K562 (cell line): ENCODE data around the gene CEP72. TPM values are rescaled to one million over a fixed set of nuclear protein-coding genes. Genes with fewer than 3 reads are reported as not detected.

Experiments used
- ATAC-seq: fragments of 200-7000 bp; cut with Tn5 transposase; 3 replicates; pipeline ENCODE4 v1.9.1; 2020; ENCODE audit warnings: moderate library complexity
- BruUV-seq: library from RNA; stranded (reverse); fragments of 400-500 nt; replicated peaks from 2 replicates; lab custom pipeline; 2021; lab: Mats Ljungman, UMichigan
- CTCF ChIA-PET: fragments of 300-600 bp; formaldehyde crosslinking; extraction: SDS; loops from one replicate; lab custom pipeline; 2021; ENCODE audit warnings: low intra/inter-chr PET ratio; lab: Yijun Ruan, JAX
- POLR2A ChIA-PET: fragments of 300-600, 350-650 bp; sonication (Branson Sonifier 250); formaldehyde crosslinking; extraction: SDS; loops from one replicate; lab custom pipeline; 2021; ENCODE audit warnings: antibody characterized with exemption, inconsistent platforms; lab: Yijun Ruan, JAX
- DNase-seq, 4 experiments: peaks; one replicate each; pipeline versions ENCODE4 v3.0.0 to v3.0.0-alpha.2; 2011 to 2018; ENCODE audit warnings: low spot score in 3 of 4, mixed read lengths in 3 of 4; ENCODE audit errors: extremely low read depth in 1 of 4
- FAIRE-seq: peaks from 2 replicates; lab custom pipeline; 2011; peaks lifted over from hg19 to GRCh38; lab: Jason Lieb, UNC
- H2AFZ ChIP-seq: 2 replicates; pipeline ENCODE4 v1.6.0; 2011; ENCODE audit warnings: low read depth, low read length, control low read depth, inconsistent platforms
- H3K27ac ChIP-seq: fragments of 200-600 bp; 3 replicates; pipeline ENCODE4 v1.8.0; 2011; ENCODE audit warnings: low read depth, mild to moderate bottlenecking, control low read depth, inconsistent platforms, low read length, moderate library complexity, mixed read lengths; ENCODE audit errors: extremely low read depth
- H3K27me3 ChIP-seq, 2 experiments: fragments of 300-600 bp in 1 of 2; 2 replicates in 1 of 2; 3 replicates in 1 of 2; pipeline versions ENCODE4 v1.6.0 to v1.8.0; 2011; ENCODE audit warnings: inconsistent platforms in 2 of 2, low read length in 2 of 2, mild to moderate bottlenecking in 1 of 2, mixed read lengths in 1 of 2, moderate library complexity in 1 of 2; ENCODE audit not compliant: control insufficient read depth in 2 of 2, insufficient read depth in 2 of 2
- H3K36me3 ChIP-seq: fragments of 300-600 bp; 3 replicates; pipeline ENCODE4 v1.8.0; 2011; ENCODE audit warnings: mild to moderate bottlenecking, low read length, inconsistent platforms; ENCODE audit not compliant: control insufficient read depth, insufficient read depth
- H3K4me1 ChIP-seq, 2 experiments: fragments of 200-600 bp in 1 of 2; replicated peaks in 1 of 2; 2 replicates in 1 of 2; 3 replicates in 1 of 2; pipeline versions ENCODE4 v1.5.1 to v1.8.0; 2011; ENCODE audit warnings: inconsistent platforms in 2 of 2, low read length in 2 of 2, mild to moderate bottlenecking in 1 of 2, mixed read lengths in 1 of 2, moderate library complexity in 1 of 2; ENCODE audit not compliant: control insufficient read depth in 2 of 2, insufficient read depth in 2 of 2
- H3K4me2 ChIP-seq: 2 replicates; pipeline ENCODE4 v1.6.1; 2011; ENCODE audit warnings: low read length, control low read depth, inconsistent platforms, mixed read lengths; ENCODE audit not compliant: insufficient read depth
- H3K4me3 ChIP-seq: fragments of 200-600 bp; sonication (generic), shearing (Covaris generic); 2 replicates; pipeline ENCODE4 v1.5.1; 2016; ENCODE audit warnings: control low read depth, inconsistent platforms
- H3K79me2 ChIP-seq: fragments of 200-600 bp; 3 replicates; pipeline ENCODE4 v1.8.0; 2011; ENCODE audit warnings: low read length, inconsistent platforms; ENCODE audit not compliant: control insufficient read depth, insufficient read depth
- H3K9ac ChIP-seq, 2 experiments: 2 replicates each; pipeline versions ENCODE4 v1.6.0 to v1.6.1; 2011; ENCODE audit warnings: low read depth in 2 of 2, low read length in 2 of 2, control low read depth in 1 of 2, inconsistent platforms in 1 of 2, mild to moderate bottlenecking in 1 of 2, mixed read lengths in 1 of 2; ENCODE audit not compliant: insufficient read depth in 1 of 2
- H3K9me1 ChIP-seq: one replicate; pipeline ENCODE4 v1.6.0; 2011; ENCODE audit warnings: inconsistent platforms, mild to moderate bottlenecking, low read length, moderate library complexity; ENCODE audit not compliant: control insufficient read depth, insufficient read depth
- H3K9me3 ChIP-seq: replicated peaks from 2 replicates; pipeline ENCODE4 v1.5.1; 2011; ENCODE audit warnings: low read depth, low read length, inconsistent platforms; ENCODE audit not compliant: control insufficient read depth, insufficient read depth
- H4K20me1 ChIP-seq: replicated peaks from 2 replicates; pipeline ENCODE4 v1.6.1; 2011; ENCODE audit warnings: low read length, inconsistent platforms, mixed read lengths; ENCODE audit not compliant: control insufficient read depth, insufficient read depth
- HNRNPH1 ChIP-seq: fragments of 200-400 bp; formaldehyde crosslinking; optimal IDR thresholded peaks from 2 replicates; pipeline ENCODE3; 2017; ENCODE audit warnings: low read depth, mild to moderate bottlenecking, low read length, moderate library complexity
- RBM14 ChIP-seq: fragments of 200-400 bp; formaldehyde crosslinking; IDR thresholded peaks from 2 replicates; pipeline ENCODE4 v1.6.1; 2018; ENCODE audit warnings: low read depth, mild to moderate bottlenecking, low read length, moderate library complexity, borderline replicate concordance; ENCODE audit not compliant: insufficient read depth
- RHOXF2B ChIP-seq: fragments of 250-450 bp; sonication (Bioruptor Pico); conservative IDR thresholded peaks from 2 replicates; pipeline ENCODE4 v1.5.1; 2021
- ZC3H4 ChIP-seq: sonication (generic); formaldehyde crosslinking; IDR thresholded peaks from 2 replicates; pipeline ENCODE4 v1.9.0; 2021; ENCODE audit warnings: missing genetic modification reagents, borderline replicate concordance
- WGBS: fragments of 100-300 bp; shearing (Covaris generic); methylation state at CpG from one replicate; pipeline ENCODE4 v1.1.6; 2016; ENCODE audit warnings: low coverage, mixed read lengths; ENCODE audit not compliant: insufficient coverage; ENCODE audit errors: missing lambda C conversion rate; 5-methylcytosine and 5-hydroxymethylcytosine counted together
- in situ Hi-C: fragments of 300-500 bp; cut with MboI; formaldehyde crosslinking; loops from 4 replicates; pipeline ENCODE4 v1.15.0; 2018; ENCODE audit warnings: inconsistent platforms, mixed read lengths
- intact Hi-C: fragments of 100-400 bp; cut with micrococcal nuclease; formaldehyde crosslinking; loops from 2 replicates; pipeline ENCODE4 v1.14.2; 2022
- polyA plus RNA-seq, 8 experiments: library from polyadenylated mRNA; depleted of rRNA in 4 of 8; stranded (reverse) in 5 of 8; unstranded in 3 of 8; fragments of >200 nt; fragmentation: Nextera tagmentation in 2 of 8; fragmentation: Illumina TruSeq in 1 of 8; extraction: Ambion mirVana in 2 of 8; extraction: Trizol in 1 of 8; gene quantifications; 2 replicates each; pipeline versions ENCODE4 v1.2.1 to v1.2.3, GENCODE V29; 2011 to 2014; ENCODE audit warnings: inconsistent platforms in 1 of 8, missing spikeins in 1 of 8
- total RNA-seq, 7 experiments: library from RNA; depleted of rRNA in 6 of 7; stranded (reverse); fragments of >200 nt in 6 of 7; fragmentation: Illumina TruSeq in 2 of 7; extraction: Trizol in 2 of 7; gene quantifications; 2 replicates each; pipeline versions ENCODE4 v1.2.1 to v1.2.3, GENCODE V29; 2011 to 2021; ENCODE audit warnings: low replicate concordance in 1 of 7
- TF ChIP-seq, protein P1 (sequence below): IDR thresholded peaks from 2 replicates; pipeline ENCODE4 v1.6.1; 2016; ENCODE audit warnings: missing genetic modification characterization, missing compliant biosample characterization
- TF ChIP-seq, protein P2 (sequence below): fragments of 250-450 bp; sonication (Bioruptor Pico); IDR thresholded peaks from 2 replicates; pipeline ENCODE4 v1.4.0; 2020; ENCODE audit warnings: mild to moderate bottlenecking, moderate library complexity, borderline replicate concordance

The CEP72 gene
- total and polyA plus RNA-seq, 9 of the 15 experiments (the other 6 are each of a cell fraction or from before 2014, with no cell fraction given), result 0.89 to 38.1 (median 14.2) TPM

DNA sequence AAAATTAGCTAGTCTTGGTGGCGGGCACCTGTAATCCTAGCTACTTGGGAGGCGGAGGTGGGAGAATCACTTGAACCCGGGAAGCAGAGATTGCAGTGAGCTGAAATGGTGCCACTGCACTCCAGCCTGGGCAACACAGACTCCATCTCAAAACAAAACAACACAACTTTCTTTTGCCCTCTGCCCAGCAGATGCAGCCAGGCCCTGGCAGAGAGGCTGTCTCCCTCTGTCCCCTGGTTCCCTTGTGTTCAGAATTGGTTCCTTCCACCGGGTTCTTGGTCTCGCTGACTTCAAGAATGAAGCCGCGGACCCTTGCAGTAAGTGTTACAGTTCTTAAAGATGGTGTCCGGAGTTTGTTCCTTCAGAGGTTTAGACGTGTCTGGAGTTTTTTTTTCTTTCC is 30.2 kb upstream of the CEP72 start:
- intact Hi-C loops, result no loop called here
- BruUV-seq, result no TSS peak

More for the DNA sequence above, 30.2 kb upstream of the CEP72 start:
- H3K4me3 ChIP-seq, result no peak overlapping the region
- no peak for FAIRE-seq
- no peaks in the 10 kb centered on the region for H3K79me2 ChIP-seq
- ChIA-PET CTCF (no interaction called here), POLR2A (interaction anchor here (0.6 kb wide), 1 partner anchor 19 kb away, joined by 3 read pairs; no protein-coding TSS in a partner anchor)
- no peaks in the 10 kb centered on the region for H3K9me1 ChIP-seq
- H2AFZ ChIP-seq, result no peak overlapping the region
- no peak for ATAC-seq
- no peaks in the 10 kb centered on the region; the same call in 1 of the 2 replicates for H4K20me1 ChIP-seq
- no peaks in the 10 kb centered on the region for H3K9me3 ChIP-seq
- no peak overlapping the region for H3K4me2 ChIP-seq
- no peaks in the 10 kb centered on the region for H3K36me3 ChIP-seq
- DNase-seq, result no peak
- no peak overlapping the region for H3K9ac ChIP-seq
- H3K27me3 ChIP-seq, result peaks cover 43 to 51% of the 10 kb centered on the region in 2 experiments
- H3K27ac ChIP-seq, result no peak overlapping the region
- TF ChIP-seq, protein P1, sequence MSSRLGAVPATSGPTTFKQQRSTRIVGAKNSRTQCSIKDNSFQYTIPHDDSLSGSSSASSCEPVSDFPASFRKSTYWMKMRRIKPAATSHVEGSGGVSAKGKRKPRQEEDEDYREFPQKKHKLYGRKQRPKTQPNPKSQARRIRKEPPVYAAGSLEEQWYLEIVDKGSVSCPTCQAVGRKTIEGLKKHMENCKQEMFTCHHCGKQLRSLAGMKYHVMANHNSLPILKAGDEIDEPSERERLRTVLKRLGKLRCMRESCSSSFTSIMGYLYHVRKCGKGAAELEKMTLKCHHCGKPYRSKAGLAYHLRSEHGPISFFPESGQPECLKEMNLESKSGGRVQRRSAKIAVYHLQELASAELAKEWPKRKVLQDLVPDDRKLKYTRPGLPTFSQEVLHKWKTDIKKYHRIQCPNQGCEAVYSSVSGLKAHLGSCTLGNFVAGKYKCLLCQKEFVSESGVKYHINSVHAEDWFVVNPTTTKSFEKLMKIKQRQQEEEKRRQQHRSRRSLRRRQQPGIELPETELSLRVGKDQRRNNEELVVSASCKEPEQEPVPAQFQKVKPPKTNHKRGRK, result no peak
- TF ChIP-seq RHOXF2B (CRISPR knock-in tag), result no peak
- TF ChIP-seq HNRNPH1, result no peak
- TF ChIP-seq, protein P2, sequence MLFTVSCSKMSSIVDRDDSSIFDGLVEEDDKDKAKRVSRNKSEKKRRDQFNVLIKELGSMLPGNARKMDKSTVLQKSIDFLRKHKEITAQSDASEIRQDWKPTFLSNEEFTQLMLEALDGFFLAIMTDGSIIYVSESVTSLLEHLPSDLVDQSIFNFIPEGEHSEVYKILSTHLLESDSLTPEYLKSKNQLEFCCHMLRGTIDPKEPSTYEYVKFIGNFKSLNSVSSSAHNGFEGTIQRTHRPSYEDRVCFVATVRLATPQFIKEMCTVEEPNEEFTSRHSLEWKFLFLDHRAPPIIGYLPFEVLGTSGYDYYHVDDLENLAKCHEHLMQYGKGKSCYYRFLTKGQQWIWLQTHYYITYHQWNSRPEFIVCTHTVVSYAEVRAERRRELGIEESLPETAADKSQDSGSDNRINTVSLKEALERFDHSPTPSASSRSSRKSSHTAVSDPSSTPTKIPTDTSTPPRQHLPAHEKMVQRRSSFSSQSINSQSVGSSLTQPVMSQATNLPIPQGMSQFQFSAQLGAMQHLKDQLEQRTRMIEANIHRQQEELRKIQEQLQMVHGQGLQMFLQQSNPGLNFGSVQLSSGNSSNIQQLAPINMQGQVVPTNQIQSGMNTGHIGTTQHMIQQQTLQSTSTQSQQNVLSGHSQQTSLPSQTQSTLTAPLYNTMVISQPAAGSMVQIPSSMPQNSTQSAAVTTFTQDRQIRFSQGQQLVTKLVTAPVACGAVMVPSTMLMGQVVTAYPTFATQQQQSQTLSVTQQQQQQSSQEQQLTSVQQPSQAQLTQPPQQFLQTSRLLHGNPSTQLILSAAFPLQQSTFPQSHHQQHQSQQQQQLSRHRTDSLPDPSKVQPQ (CRISPR knock-in tag), result no peak
- TF ChIP-seq RBM14, result no peak
- TF ChIP-seq ZC3H4 (CRISPR knock-in tag), result no peak
- under 1% methylated on average over 8 of the region's 9 CpGs for WGBS
- in situ Hi-C loops, result no loop called here
- no peaks in the 10 kb centered on the region for H3K4me1 ChIP-seq
